Chondrocyte (in vitro differentiated cells): ENCODE measurements around the gene RNF225. TPM values are rescaled to one million over a fixed set of nuclear protein-coding genes. Genes with fewer than 3 reads are reported as not detected.

Experiments used
- DNase-seq: peaks from one replicate; pipeline ENCODE4 v3.0.0; 2021; ENCODE audit warnings: mixed read lengths, low spot score
- H3K27ac Mint-ChIP-seq: one replicate; pipeline ENCODE4 v1.8.0; 2021; ENCODE audit warnings: mild to moderate bottlenecking, moderate library complexity, mixed read lengths; ENCODE audit not compliant: unreplicated experiment
- H3K27me3 Mint-ChIP-seq: 2 replicates; pipeline ENCODE4 v1.8.0; 2021; ENCODE audit warnings: low read depth, mixed read lengths
- H3K36me3 Mint-ChIP-seq: 2 replicates; pipeline ENCODE4 v1.8.0; 2021; ENCODE audit warnings: low read depth, mixed read lengths
- H3K4me1 Mint-ChIP-seq: 2 replicates; pipeline ENCODE4 v1.8.0; 2021; ENCODE audit warnings: low read depth, mild to moderate bottlenecking, mixed read lengths
- H3K4me3 Mint-ChIP-seq: one replicate; pipeline ENCODE4 v1.8.0; 2021; ENCODE audit warnings: mild to moderate bottlenecking, moderate library complexity, mixed read lengths; ENCODE audit not compliant: unreplicated experiment
- H3K9me3 Mint-ChIP-seq: 2 replicates; pipeline ENCODE4 v1.8.0; 2021; ENCODE audit warnings: low read depth, mixed read lengths
- total RNA-seq: library from RNA; stranded (reverse); gene quantifications from 3 replicates; pipeline ENCODE4 v1.2.1, GENCODE V29; 2021
- TF ChIP-seq, protein P1 (sequence below): fragments of 200-600 bp; sonication (generic); IDR thresholded peaks from 2 replicates; pipeline ENCODE4 v1.5.0; 2021; ENCODE audit warnings: antibody characterized with exemption, mild to moderate bottlenecking, moderate library complexity

The RNF225 gene
- total RNA-seq, 1 donor from 2014 or later = not detected

DNA sequence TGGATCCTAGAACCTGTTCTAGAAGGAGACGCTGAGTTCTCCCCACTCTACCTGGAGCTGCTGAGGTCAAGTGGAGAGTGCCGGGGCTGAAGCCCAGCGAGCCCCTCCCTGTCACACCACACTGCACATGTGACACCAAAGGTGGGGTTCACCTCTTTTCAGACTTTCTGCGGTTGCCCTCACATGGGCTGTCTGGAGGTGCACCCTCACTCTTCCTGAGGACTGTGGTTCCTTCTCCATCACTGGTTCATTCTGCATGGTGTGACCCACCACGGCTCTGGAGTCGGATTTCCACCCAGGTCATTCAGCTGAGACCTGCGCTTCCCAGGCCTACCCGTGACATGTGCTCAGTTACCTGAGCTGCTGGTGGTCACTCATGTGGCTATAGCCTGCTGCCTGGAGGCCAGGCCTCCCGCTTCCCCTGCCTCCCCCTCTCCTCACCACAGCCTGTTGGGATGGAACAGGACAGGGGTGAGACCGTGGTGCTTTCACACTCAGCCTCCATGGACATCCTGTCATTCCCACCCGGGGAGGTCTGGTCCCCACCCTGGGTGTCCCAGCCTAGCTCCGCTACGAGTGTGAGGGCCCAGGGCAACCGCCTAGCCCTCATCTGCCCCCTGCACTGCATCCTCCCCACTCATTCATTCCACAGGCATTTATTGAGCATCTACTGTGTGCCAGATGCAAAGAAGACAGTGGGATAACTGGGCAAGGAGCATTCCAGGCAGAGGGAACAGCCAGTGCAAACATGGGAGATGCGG lies 41.6 kb upstream of the RNF225 start:
- no peak overlapping the region for H3K4me3 Mint-ChIP-seq
- no peak overlapping the region for H3K27ac Mint-ChIP-seq
- no peaks in the 10 kb centered on the region for H3K9me3 Mint-ChIP-seq
- H3K27me3 Mint-ChIP-seq = no peaks in the 10 kb centered on the region
- peaks cover 8% of the 10 kb centered on the region for H3K36me3 Mint-ChIP-seq
- peaks cover 9% of the 10 kb centered on the region for H3K4me1 Mint-ChIP-seq
- TF ChIP-seq, protein P1, sequence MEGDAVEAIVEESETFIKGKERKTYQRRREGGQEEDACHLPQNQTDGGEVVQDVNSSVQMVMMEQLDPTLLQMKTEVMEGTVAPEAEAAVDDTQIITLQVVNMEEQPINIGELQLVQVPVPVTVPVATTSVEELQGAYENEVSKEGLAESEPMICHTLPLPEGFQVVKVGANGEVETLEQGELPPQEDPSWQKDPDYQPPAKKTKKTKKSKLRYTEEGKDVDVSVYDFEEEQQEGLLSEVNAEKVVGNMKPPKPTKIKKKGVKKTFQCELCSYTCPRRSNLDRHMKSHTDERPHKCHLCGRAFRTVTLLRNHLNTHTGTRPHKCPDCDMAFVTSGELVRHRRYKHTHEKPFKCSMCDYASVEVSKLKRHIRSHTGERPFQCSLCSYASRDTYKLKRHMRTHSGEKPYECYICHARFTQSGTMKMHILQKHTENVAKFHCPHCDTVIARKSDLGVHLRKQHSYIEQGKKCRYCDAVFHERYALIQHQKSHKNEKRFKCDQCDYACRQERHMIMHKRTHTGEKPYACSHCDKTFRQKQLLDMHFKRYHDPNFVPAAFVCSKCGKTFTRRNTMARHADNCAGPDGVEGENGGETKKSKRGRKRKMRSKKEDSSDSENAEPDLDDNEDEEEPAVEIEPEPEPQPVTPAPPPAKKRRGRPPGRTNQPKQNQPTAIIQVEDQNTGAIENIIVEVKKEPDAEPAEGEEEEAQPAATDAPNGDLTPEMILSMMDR = no peak
- peak; percentile 62 for DNase-seq

DNA sequence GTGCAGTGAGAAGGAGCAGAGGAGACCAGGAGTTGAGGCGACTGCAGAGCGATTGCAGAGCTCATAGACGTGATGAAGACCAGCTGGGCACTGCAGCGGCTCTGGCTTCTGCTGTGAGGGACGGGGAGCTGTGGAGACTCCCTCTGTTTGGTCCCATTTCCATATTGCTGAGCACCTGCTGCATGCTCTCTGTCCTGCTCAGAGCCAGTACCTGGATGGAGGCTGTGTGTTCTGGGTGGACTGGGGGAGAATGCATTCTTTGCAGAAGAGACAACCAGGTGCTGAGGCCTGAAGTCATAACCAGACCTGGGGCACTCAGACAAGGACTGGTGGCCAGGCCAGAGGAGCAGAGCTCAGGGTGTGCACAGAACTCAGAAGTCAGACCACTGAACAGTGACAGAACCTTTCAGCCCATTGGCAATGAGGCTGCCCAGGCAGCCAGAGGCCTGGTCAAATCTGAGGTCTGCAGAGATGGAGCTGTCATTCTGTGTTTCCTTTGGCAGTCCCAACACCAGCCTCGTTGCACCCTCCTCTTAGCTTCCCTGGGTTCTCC lies 40.9 kb upstream of the RNF225 start:
- peak; percentile 52 for DNase-seq
- Mint-ChIP-seq H3K4me3 (no peak overlapping the region), H3K27me3 (no peaks in the 10 kb centered on the region)

DNA sequence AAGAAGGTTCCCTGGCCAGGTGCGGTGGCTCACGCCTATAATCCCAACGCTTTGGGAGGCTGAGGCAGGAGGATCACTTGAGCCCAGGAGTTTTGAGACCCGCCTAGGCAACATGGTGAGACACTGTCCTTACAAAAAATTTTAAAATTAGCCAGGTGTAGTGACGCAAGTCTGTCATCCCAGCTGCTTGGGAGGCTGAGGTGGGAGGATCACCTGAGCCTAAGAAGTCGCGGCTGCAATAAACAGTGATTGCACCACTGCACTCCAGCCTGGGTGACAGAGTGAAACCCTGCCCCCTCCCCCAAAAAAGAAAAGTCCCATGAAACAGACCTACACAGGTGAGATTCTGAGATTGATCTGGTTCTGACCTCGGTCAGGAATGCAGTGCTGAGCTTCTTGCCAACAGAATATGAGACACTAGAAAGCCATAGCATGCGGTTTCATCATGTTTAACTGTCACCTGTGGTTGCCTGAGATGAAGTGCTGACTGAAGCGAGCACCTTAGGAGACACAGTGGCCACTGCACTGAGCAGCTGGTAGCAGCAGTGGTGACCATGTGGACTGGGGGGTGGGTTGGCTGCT lies 40.1 kb upstream of the RNF225 start:
- DNase-seq = peak; percentile 25
- no peak overlapping the region for H3K27ac Mint-ChIP-seq
- TF ChIP-seq, protein P1 = no peak
- no peak overlapping the region for H3K4me3 Mint-ChIP-seq
- peaks cover 4% of the 10 kb centered on the region for H3K36me3 Mint-ChIP-seq
- H3K27me3 Mint-ChIP-seq = no peaks in the 10 kb centered on the region
- no peaks in the 10 kb centered on the region for H3K4me1 Mint-ChIP-seq
- no peaks in the 10 kb centered on the region for H3K9me3 Mint-ChIP-seq

More for the DNA sequence above, 40.9 kb upstream of the RNF225 start:
- TF ChIP-seq, protein P1 = no peak
- Mint-ChIP-seq H3K36me3 (peaks cover 6% of the 10 kb centered on the region), H3K27ac (no peak overlapping the region), H3K4me1 (peaks cover 3% of the 10 kb centered on the region), H3K9me3 (no peaks in the 10 kb centered on the region)

DNA sequence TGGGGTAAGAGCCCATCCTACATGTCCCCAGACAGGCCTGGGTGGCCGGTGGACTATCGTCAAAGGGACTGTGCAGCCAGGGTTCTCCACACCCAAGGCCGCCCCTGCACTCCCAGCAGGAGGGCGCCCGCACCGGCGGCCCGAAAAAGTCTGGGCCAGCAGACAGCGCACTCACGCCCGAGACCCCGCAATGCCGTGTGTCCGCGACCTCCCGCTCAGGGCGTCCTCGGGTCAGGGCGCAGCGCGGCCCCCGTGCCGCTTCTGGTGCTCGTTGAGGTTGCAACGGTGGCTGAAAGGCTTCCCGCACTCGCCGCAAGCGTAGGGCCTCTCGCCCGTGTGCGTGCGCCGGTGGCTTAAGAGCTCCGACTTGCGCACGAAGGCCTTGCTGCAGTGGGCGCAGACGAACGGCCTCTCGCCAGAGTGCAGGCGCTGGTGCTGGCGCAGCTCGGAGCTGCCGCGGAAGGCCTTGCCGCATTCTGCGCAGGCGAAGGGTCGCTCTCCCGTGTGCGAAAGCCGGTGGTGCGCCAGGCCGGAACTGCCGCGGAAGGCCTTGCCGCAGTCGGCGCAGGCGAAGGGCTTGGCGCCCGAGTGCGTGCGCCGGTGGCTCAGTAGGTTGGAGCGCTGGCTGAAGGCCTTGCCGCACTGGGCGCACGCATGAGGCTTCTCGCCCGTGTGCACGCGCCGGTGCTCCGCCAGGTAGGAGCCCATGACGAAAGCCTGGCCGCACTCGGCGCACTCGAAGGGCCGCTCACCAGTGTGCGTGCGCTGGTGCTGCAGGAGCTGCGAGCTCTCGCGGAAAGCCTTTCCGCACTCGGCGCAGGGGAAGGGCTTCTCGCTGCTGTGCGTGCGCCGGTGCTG lies 39.3 kb upstream of the RNF225 start:
- Mint-ChIP-seq H3K9me3 (no peaks in the 10 kb centered on the region), H3K27me3 (no peaks in the 10 kb centered on the region), H3K36me3 (peaks cover 4% of the 10 kb centered on the region), H3K4me3 (no peak overlapping the region), H3K27ac (no peak overlapping the region), H3K4me1 (peaks cover under 1% of the 10 kb centered on the region)
- peak; percentile 92 for DNase-seq
- TF ChIP-seq, protein P1 = no peak
